WTC11 (cell line): Measurements from ENCODE around the gene SLC48A1. TPM values are rescaled to one million over a fixed set of nuclear protein-coding genes. Genes with fewer than 3 reads are reported as not detected.
A peak's percentile ranks its signal among the peaks of the same experiment; 100 is the strongest.

Experiments used
- ATAC-seq: fragments of 200-7000 bp; cut with Tn5 transposase; 2 replicates; pipeline ENCODE4 v1.10.0; 2021; ENCODE audit warnings: mild to moderate bottlenecking, moderate library complexity
- CTCF ChIA-PET: fragments of 300-600 bp; sonication (Branson Sonifier 250); formaldehyde crosslinking; loops from one replicate; lab custom pipeline; 2021; ENCODE audit warnings: antibody characterized with exemption; lab: Charles Lee
- POLR2A ChIA-PET: fragments of 350-600 bp; sonication (Branson Sonifier 250); formaldehyde crosslinking; loops from one replicate; lab custom pipeline; 2021; ENCODE audit warnings: antibody characterized with exemption; lab: Charles Lee
- DNase-seq: peaks from one replicate; pipeline ENCODE4 v3.0.0; 2021; ENCODE audit warnings: low spot score
- H3K27ac Mint-ChIP-seq: 2 replicates; pipeline ENCODE4 v1.8.0; 2021; ENCODE audit warnings: mixed read lengths
- H3K27me3 Mint-ChIP-seq: 2 replicates; pipeline ENCODE4 v1.8.0; 2021; ENCODE audit warnings: low read depth, mild to moderate bottlenecking, moderate library complexity, mixed read lengths
- H3K36me3 Mint-ChIP-seq: 2 replicates; pipeline ENCODE4 v1.8.0; 2021; ENCODE audit warnings: mixed read lengths
- H3K4me1 Mint-ChIP-seq: 2 replicates; pipeline ENCODE4 v1.8.0; 2022; ENCODE audit warnings: mixed read lengths
- H3K4me3 Mint-ChIP-seq: 2 replicates; pipeline ENCODE4 v1.8.0; 2021; ENCODE audit warnings: mild to moderate bottlenecking, moderate library complexity, mixed read lengths
- H3K9me3 Mint-ChIP-seq: 2 replicates; pipeline ENCODE4 v1.8.0; 2021; ENCODE audit warnings: mixed read lengths
- ATF1 ChIP-seq: sonication (generic); formaldehyde crosslinking; IDR thresholded peaks from 2 replicates; pipeline ENCODE4 v1.8.1; 2023; ENCODE audit warnings: mild to moderate bottlenecking, moderate library complexity, missing genetic modification reagents
- CBFB ChIP-seq: sonication (generic); formaldehyde crosslinking; IDR thresholded peaks from 2 replicates; pipeline ENCODE4 v1.8.1; 2022; ENCODE audit warnings: mild to moderate bottlenecking, low read depth, missing genetic modification reagents
- CREM ChIP-seq: sonication (generic); formaldehyde crosslinking; IDR thresholded peaks from 2 replicates; pipeline ENCODE4 v1.8.1; 2022; ENCODE audit warnings: mild to moderate bottlenecking, missing genetic modification reagents, moderate library complexity
- FOXK1 ChIP-seq: sonication (generic); formaldehyde crosslinking; IDR thresholded peaks from 2 replicates; pipeline ENCODE4 v1.8.0; 2022; ENCODE audit warnings: mild to moderate bottlenecking, moderate library complexity, missing genetic modification reagents
- GTF2I ChIP-seq: fragments of 250-450 bp; sonication (Bioruptor Pico); conservative IDR thresholded peaks from 2 replicates; pipeline ENCODE4 v1.4.0; 2021; ENCODE audit warnings: mild to moderate bottlenecking
- IRF2 ChIP-seq: sonication (generic); formaldehyde crosslinking; IDR thresholded peaks from 2 replicates; pipeline ENCODE4 v1.8.0; 2022; ENCODE audit warnings: low read depth, missing genetic modification reagents, borderline replicate concordance
- NFYB ChIP-seq: sonication (generic); formaldehyde crosslinking; conservative IDR thresholded peaks from 2 replicates; pipeline ENCODE4 v1.8.0; 2022; ENCODE audit warnings: low read depth, missing genetic modification reagents
- NR3C1 ChIP-seq: sonication (generic); formaldehyde crosslinking; conservative IDR thresholded peaks from 2 replicates; pipeline ENCODE4 v1.8.1; 2023; ENCODE audit warnings: low read depth, mild to moderate bottlenecking, missing genetic modification reagents
- SP1 ChIP-seq: sonication (generic); formaldehyde crosslinking; conservative IDR thresholded peaks from 2 replicates; pipeline ENCODE4 v1.8.1; 2022; ENCODE audit warnings: missing genetic modification reagents
- ZNF219 ChIP-seq: sonication (generic); formaldehyde crosslinking; IDR thresholded peaks from 2 replicates; pipeline ENCODE4 v1.8.0; 2023; ENCODE audit warnings: missing genetic modification reagents, mild to moderate bottlenecking, borderline replicate concordance
- ZNF263 ChIP-seq: sonication (generic); formaldehyde crosslinking; IDR thresholded peaks from 2 replicates; pipeline ENCODE4 v1.8.1; 2022; ENCODE audit warnings: low read depth, mild to moderate bottlenecking, moderate library complexity, missing genetic modification reagents
- ZNF396 ChIP-seq: fragments of 250-450 bp; sonication (Bioruptor Pico); IDR thresholded peaks from 2 replicates; pipeline ENCODE4 v1.8.0; 2021; ENCODE audit warnings: mild to moderate bottlenecking, moderate library complexity, borderline replicate concordance
- ZNF416 ChIP-seq: fragments of 250-450 bp; sonication (Bioruptor Pico); IDR thresholded peaks from 2 replicates; pipeline ENCODE4 v1.9.0; 2021; ENCODE audit warnings: mild to moderate bottlenecking, inconsistent platforms
- total RNA-seq: library from RNA; stranded (reverse); gene quantifications from 3 replicates; pipeline ENCODE4 v1.2.3, GENCODE V29; 2021
- TF ChIP-seq, protein P1 (sequence below): sonication (generic); formaldehyde crosslinking; IDR thresholded peaks from 2 replicates; pipeline ENCODE4 v1.8.1; 2023; ENCODE audit warnings: mild to moderate bottlenecking, moderate library complexity, missing genetic modification reagents
- TF ChIP-seq, protein P2 (sequence below): sonication (generic); formaldehyde crosslinking; IDR thresholded peaks from 2 replicates; pipeline ENCODE4 v1.8.1; 2023; ENCODE audit warnings: mild to moderate bottlenecking, missing genetic modification reagents, moderate library complexity
- TF ChIP-seq, protein P3 (sequence below): sonication (generic); formaldehyde crosslinking; IDR thresholded peaks from 2 replicates; pipeline ENCODE4 v1.8.0; 2023; ENCODE audit warnings: mild to moderate bottlenecking, missing genetic modification reagents
- TF ChIP-seq, protein P4 (sequence below): sonication (generic); formaldehyde crosslinking; IDR thresholded peaks from 2 replicates; pipeline ENCODE4 v1.8.1; 2023; ENCODE audit warnings: mild to moderate bottlenecking, missing genetic modification reagents
- TF ChIP-seq, protein P5 (sequence below): fragments of 250-450 bp; sonication (Bioruptor Pico); IDR thresholded peaks from 2 replicates; pipeline ENCODE4 v1.9.0; 2021; ENCODE audit warnings: moderate library complexity, mild to moderate bottlenecking, inconsistent platforms, borderline replicate concordance
- TF ChIP-seq, protein P6 (sequence below): sonication (generic); formaldehyde crosslinking; IDR thresholded peaks from 2 replicates; pipeline ENCODE4 v1.8.0; 2022; ENCODE audit warnings: mild to moderate bottlenecking, missing genetic modification reagents
- TF ChIP-seq, protein P7 (sequence below): sonication (generic); formaldehyde crosslinking; IDR thresholded peaks from 2 replicates; pipeline ENCODE4 v1.8.0; 2022; ENCODE audit warnings: mild to moderate bottlenecking, missing genetic modification reagents

SLC48A1 gene
- total RNA-seq, 1 experiment from 2014 or later = 13.8 TPM

DNA sequence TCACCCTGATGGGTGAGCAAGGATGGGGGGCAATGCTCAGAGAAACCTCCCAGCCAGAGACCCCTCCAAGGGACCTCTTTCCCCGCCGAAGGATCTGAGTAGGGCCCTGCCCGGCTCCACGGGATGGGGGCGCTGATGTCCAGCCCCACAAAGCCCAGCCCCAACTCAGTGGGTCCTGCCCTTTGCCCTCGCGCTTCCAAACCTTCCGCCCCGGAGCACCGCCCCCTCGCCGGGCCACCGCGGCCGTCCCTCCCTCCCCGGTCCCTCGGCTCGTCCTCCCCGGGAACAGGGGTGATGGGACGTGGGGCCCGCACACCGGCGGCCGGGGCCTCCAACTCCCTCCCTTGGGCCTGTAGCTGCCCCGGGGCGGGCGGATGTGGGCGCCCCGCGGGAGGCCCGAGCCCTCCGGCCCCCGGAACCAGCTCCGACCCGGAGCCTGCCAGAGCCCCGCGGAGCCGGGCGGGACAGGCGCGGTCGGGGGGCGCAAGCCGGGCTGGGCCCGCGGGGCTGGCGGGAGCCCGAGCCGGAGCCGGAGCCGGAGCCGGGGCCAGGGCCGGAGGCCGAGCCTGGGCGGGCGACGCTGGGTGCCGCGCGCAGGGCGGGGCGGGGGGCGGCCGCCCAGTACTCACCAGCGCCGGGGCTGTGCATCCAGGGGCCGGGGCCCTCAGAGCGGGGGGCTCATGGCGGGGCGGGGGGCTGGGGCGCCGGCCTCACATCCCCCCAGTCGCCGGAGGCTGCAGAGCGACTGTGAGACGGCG, 46.3 kb downstream of the SLC48A1 start (continued):
- TF ChIP-seq, protein P1, sequence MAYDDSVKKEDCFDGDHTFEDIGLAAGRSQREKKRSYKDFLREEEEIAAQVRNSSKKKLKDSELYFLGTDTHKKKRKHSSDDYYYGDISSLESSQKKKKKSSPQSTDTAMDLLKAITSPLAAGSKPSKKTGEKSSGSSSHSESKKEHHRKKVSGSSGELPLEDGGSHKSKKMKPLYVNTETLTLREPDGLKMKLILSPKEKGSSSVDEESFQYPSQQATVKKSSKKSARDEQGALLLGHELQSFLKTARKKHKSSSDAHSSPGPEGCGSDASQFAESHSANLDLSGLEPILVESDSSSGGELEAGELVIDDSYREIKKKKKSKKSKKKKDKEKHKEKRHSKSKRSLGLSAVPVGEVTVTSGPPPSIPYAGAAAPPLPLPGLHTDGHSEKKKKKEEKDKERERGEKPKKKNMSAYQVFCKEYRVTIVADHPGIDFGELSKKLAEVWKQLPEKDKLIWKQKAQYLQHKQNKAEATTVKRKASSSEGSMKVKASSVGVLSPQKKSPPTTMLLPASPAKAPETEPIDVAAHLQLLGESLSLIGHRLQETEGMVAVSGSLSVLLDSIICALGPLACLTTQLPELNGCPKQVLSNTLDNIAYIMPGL = peak; percentile 84; the same call in 1 of the 2 replicates
- TF ChIP-seq, protein P2, sequence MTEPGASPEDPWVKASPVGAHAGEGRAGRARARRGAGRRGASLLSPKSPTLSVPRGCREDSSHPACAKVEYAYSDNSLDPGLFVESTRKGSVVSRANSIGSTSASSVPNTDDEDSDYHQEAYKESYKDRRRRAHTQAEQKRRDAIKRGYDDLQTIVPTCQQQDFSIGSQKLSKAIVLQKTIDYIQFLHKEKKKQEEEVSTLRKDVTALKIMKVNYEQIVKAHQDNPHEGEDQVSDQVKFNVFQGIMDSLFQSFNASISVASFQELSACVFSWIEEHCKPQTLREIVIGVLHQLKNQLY (CRISPR knock-in tag) = no peak
- no peak for TF ChIP-seq IRF2 (CRISPR knock-in tag)
- no peak for TF ChIP-seq NFYB (CRISPR knock-in tag)
- no peak for TF ChIP-seq FOXK1
- TF ChIP-seq ZNF263 (CRISPR knock-in tag) = no peak
- no peak for TF ChIP-seq CREM (CRISPR knock-in tag)
- TF ChIP-seq, protein P3, sequence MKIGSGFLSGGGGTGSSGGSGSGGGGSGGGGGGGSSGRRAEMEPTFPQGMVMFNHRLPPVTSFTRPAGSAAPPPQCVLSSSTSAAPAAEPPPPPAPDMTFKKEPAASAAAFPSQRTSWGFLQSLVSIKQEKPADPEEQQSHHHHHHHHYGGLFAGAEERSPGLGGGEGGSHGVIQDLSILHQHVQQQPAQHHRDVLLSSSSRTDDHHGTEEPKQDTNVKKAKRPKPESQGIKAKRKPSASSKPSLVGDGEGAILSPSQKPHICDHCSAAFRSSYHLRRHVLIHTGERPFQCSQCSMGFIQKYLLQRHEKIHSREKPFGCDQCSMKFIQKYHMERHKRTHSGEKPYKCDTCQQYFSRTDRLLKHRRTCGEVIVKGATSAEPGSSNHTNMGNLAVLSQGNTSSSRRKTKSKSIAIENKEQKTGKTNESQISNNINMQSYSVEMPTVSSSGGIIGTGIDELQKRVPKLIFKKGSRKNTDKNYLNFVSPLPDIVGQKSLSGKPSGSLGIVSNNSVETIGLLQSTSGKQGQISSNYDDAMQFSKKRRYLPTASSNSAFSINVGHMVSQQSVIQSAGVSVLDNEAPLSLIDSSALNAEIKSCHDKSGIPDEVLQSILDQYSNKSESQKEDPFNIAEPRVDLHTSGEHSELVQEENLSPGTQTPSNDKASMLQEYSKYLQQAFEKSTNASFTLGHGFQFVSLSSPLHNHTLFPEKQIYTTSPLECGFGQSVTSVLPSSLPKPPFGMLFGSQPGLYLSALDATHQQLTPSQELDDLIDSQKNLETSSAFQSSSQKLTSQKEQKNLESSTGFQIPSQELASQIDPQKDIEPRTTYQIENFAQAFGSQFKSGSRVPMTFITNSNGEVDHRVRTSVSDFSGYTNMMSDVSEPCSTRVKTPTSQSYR = no peak
- TF ChIP-seq, protein P4, sequence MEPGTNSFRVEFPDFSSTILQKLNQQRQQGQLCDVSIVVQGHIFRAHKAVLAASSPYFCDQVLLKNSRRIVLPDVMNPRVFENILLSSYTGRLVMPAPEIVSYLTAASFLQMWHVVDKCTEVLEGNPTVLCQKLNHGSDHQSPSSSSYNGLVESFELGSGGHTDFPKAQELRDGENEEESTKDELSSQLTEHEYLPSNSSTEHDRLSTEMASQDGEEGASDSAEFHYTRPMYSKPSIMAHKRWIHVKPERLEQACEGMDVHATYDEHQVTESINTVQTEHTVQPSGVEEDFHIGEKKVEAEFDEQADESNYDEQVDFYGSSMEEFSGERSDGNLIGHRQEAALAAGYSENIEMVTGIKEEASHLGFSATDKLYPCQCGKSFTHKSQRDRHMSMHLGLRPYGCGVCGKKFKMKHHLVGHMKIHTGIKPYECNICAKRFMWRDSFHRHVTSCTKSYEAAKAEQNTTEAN (CRISPR knock-in tag) = no peak
- TF ChIP-seq, protein P5, sequence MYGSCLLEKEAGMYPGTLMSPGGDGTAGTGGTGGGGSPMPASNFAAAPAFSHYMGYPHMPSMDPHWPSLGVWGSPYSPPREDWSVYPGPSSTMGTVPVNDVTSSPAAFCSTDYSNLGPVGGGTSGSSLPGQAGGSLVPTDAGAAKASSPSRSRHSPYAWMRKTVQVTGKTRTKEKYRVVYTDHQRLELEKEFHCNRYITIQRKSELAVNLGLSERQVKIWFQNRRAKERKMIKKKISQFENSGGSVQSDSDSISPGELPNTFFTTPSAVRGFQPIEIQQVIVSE (CRISPR knock-in tag) = no peak
- TF ChIP-seq ATF1 (CRISPR knock-in tag) = no peak
- TF ChIP-seq NR3C1 (CRISPR knock-in tag) = no peak
- TF ChIP-seq ZNF416 (CRISPR knock-in tag) = no peak
- no peak for TF ChIP-seq ZNF396 (CRISPR knock-in tag)
- TF ChIP-seq SP1 (CRISPR knock-in tag) = no peak

DNA sequence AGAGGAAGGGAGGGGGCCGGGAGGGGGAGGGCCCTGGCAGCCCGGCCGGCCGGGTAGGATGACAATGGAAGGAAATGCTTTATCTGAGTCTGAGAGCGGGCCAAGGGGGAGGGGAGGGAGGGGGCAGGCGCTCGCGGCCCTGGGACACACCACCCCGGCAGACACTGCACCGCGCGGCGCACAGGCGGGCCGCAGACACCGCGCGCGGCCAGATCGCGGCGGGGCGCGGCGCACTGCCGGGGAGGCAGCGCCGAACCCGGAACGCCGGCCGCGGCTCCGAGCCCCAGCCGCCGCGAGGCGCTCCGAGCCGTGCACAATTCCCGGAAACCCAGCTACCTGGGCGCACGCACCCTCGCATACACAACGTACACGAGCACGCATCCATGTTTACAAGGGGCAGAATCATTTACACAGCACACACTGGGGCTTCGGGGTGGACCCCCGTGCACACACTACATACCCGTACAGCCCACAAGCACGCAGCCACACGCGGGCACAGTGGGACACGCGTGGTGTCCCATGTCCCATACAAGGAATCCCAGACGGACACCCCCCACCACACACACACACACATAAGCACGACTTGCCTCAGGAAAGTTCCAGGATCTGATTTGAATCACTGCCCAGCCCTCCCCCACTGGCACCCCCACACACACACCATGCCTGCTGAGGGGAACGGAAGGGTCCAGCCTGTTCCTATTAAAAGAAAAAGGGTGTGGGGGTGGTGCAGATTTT, 47.0 kb downstream of the SLC48A1 start, which contains the start of gene HDAC7:
Gene HDAC7, minus strand, starts transcription at position 8 of the 735 bp plus-strand sequence. CDS start 118 bp downstream, outside the sequence.
- peak within 1 kb of the TSS; percentile 98 for H3K27ac Mint-ChIP-seq
- peak within 1 kb of the TSS; percentile 86 for H3K4me3 Mint-ChIP-seq
- DNase-seq = peak; percentile 74
- CTCF ChIA-PET = interaction anchor here (0.7 to 7.6 kb wide), 16 partner anchors 7 to 144 kb away, joined by 3 to 134 read pairs (median 5); partner anchors contain the start of genes RAPGEF3, TMEM106C and VDR
- peaks cover 59% of the 10 kb centered on the region for H3K4me1 Mint-ChIP-seq
- POLR2A ChIA-PET = interaction anchor here (0.6 to 1.7 kb wide), 9 partner anchors 8 to 673 kb away, joined by 3 to 5 read pairs (median 4); no protein-coding TSS in a partner anchor
- no peaks in the 10 kb centered on the region for H3K9me3 Mint-ChIP-seq
- peak; percentile 51 for ATAC-seq
- no peaks in the 10 kb centered on the region for H3K36me3 Mint-ChIP-seq
- H3K27me3 Mint-ChIP-seq = peaks cover 12% of the 10 kb centered on the region
- TF ChIP-seq, protein P6, sequence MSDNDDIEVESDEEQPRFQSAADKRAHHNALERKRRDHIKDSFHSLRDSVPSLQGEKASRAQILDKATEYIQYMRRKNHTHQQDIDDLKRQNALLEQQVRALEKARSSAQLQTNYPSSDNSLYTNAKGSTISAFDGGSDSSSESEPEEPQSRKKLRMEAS (CRISPR knock-in tag) = no peak
- no peak for TF ChIP-seq GTF2I
- no peak for TF ChIP-seq ZNF219
- no peak for TF ChIP-seq CBFB (CRISPR knock-in tag)
- TF ChIP-seq, protein P7, sequence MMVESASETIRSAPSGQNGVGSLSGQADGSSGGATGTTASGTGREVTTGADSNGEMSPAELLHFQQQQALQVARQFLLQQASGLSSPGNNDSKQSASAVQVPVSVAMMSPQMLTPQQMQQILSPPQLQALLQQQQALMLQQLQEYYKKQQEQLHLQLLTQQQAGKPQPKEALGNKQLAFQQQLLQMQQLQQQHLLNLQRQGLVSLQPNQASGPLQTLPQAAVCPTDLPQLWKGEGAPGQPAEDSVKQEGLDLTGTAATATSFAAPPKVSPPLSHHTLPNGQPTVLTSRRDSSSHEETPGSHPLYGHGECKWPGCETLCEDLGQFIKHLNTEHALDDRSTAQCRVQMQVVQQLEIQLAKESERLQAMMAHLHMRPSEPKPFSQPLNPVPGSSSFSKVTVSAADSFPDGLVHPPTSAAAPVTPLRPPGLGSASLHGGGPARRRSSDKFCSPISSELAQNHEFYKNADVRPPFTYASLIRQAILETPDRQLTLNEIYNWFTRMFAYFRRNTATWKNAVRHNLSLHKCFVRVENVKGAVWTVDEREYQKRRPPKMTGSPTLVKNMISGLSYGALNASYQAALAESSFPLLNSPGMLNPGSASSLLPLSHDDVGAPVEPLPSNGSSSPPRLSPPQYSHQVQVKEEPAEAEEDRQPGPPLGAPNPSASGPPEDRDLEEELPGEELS (CRISPR knock-in tag) = 0 out of 2 replicates have a peak, but pooled peaks have one; percentile 17
- TF ChIP-seq CREM (CRISPR knock-in tag) = no peak
